ENCODE data around the gene VTI1A.
"Not testable (repeated sequence)": the region's sequence is repeated elsewhere in the genome, so short reads cannot be mapped to it uniquely, and the experiment has no call there.

- not testable (repeated sequence) for TF ChIP-seq MAX (IDR thresholded peaks at IDR 0.05); CTCF (IDR thresholded peaks at IDR 0.05); EP300 (IDR thresholded peaks at IDR 0.05); USF2 (IDR thresholded peaks at IDR 0.05); NR3C1 (IDR thresholded peaks at IDR 0.05); RCOR1 (IDR thresholded peaks at IDR 0.05; ENCODE audit: low read depth, low read length); JUNB (IDR thresholded peaks at IDR 0.05); NFE2L2 (conservative IDR thresholded peaks at IDR 0.05; ENCODE audit: low read length); FOSL2 (IDR thresholded peaks at IDR 0.05); FOSL2 (CRISPR knock-in tag; IDR thresholded peaks at IDR 0.05); TP53 (CRISPR knock-in tag; IDR thresholded peaks at IDR 0.05); BHLHE40 (IDR thresholded peaks at IDR 0.05; ENCODE audit: low read depth, low read length); MAZ (IDR thresholded peaks at IDR 0.05; ENCODE audit: borderline replicate concordance, low read depth, low read length)
Observed at GRCh38 chr10:112406806-112407205, 40.2 kb upstream of the VTI1A start.

Measured in A549 (cell line).